ENCODE data around the gene SYTL2.
"Not testable (repeated sequence)": the region's sequence is repeated elsewhere in the genome, so short reads cannot be mapped to it uniquely, and the experiment has no call there.

Gene SYTL2

DNA sequence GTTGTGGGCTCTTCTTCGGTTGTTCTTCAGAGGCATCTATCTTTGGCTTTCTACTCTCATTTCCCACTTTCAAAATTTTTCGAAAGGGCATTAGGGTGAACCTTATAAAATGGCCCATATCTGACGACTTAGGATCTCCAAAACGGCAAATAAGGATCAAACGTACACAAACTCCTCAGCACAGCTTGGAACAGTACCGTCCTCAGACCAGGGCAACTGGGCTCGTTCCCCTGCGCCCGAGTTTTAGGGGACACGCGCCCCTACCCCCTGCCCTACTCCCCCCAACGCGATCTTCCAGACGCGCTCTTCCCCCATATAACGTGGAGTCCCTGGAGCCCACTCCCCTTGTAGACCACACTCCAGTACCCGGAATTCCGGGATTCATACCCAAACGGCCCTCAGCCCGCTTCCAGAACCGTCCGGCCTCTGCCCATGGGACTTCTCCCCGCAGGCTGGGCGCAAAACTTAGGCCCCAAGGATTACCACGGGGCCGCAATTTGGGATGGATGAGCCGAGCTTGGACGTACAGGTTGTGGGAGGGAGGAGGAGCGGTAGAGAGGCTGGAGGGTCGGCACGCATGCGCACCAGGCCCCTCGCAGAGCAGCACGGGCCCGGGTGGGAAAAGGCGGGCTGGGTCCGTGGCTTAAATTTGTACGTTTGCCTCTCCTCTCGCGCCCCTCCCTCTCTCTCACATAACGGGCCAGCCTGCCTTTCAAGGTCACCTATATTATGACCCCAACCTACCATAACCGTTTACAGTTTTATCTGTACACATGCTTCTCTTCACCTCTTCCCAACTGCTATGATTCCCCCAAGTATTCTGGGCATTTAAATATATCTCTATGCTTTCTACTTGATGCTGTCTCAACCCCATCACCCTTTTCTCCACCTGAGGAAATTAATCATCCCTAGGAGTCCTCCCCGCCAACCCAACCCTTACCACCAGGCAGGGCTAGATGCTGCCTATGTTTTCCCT, 128.3 kb downstream of the SYTL2 start:
- no peak for DNase-seq (ENCODE audit: low spot score)

DNA sequence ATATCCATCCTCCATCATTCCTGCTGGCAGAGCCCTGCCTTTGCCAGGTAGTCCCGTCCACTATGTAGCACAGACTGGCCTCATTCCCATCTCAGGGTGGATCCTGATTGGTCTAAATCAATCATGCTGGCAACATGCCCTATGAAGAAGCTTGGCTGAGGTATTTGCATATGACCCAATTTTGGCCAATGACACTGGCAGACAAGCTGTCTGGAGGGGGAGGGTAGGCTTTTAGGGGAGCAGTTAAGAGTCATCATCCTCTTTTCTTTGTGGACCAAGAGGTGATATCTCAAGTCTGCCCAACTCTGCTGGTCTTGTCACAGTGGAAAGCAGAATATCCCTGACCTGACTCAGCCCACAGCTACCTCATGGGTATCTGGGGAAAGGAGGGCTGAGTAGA, 130.0 kb downstream of the SYTL2 start:
- DNase-seq (ENCODE audit: low spot score): no peak

DNA sequence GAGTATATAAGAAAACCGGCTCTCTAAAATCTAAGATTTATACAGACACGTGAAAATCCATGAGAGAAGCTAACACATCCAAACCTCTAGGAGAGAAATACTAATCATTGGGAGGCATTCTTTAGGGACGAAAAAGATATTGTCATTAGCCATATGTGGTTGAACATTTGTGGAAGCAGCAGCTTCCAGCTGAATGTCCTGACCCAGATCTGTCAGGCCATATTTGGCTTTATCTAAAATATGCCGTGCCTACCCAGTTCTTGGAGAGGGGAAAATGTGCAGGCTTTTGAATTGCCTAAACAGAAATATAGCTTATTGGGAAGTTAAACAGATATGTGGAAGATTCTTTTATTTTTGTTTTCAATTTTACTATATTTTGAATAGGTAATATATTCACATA, 131.4 kb downstream of the SYTL2 start:
- no peak for DNase-seq (ENCODE audit: low spot score)

DNA sequence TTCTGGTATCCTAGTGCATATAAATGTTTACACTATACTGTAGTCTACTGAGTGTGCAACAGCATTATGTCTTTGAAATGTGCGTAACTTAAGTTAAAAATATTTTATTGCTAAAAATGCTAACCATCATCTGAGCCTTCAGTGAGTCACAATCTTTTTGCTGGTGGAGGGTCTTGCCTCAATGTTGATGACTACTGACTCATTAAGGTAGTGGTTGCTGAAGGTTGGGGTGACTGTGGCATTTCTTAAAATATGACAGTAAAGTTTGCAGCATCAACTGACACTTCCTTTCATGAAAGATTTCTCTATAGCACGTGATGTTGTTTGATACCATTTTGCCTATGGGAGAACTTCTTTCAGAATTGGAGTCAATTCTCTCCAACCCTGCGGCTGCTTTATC, 137.5 kb downstream of the SYTL2 start:
- DNase-seq (ENCODE audit: low spot score): no peak

DNA sequence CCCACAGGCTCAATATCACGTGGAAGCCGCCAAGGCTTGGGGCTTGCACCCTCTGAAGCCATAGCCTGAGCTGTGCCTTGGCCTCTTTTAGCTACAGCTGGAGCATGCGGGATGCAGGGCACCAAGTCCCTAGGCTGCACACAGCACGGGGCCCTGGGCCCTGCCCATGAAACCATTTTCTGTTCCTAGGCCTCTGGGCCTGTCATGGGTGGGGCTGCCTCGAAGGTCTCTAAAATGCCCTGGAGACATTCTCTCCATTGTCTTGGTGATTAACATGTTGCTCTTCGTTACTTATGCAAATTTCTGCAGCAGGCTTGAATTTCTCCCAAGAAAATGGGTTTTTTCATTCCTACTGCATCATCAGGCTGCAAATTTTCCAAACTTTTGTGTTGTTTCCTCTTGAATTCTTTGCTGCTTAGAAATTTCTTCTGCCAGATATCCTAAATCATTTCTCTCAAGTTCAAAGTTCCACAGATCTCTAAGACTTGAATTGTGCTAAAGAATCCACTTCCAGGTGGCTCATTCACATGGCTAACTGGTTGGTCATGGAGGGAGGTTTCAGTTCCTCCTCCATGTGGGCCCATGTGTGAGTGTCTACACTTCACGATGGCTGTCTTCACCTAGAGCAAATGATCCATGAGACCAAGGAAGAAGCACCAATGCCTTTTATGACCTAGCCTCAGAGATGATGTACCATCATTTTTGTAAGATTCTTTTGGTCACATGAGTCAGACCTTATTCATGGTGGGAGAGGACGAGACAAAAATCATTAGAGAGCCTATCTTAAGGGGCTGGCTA, 138.6 kb downstream of the SYTL2 start:
- no peak for DNase-seq (ENCODE audit: low spot score)

DNA sequence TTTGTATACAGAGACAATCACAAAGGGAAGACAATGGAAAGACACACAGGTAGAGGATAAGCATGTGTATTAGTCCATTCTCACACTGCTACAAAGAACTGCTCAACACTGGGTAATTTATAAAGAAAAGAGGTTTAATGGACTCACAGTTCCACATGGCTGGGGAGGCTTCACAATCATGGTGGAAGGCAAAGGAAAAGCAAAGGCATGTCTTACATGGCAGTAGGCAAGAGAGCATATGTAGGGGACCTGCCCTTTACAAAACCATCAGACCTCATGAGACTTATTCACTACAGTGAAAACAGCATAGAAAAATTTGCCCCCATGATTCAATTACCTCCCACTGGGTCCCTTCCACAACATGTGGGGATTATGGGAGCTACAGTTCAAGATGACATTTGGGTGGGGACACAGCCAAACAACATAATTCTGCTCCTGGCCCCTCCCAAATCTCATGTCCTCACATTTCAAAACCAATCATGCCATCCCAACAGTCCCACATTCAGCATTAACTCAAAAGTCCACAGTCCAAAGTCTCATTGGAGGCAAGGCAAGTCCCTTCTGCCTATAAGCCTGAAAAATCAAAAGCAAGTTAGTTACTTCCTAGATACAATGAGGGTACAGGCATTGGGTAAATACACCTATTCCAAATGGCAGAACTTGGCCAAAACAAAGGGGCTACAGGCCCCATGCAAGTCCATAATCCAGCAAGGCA, 139.8 kb downstream of the SYTL2 start:
- DNase-seq (ENCODE audit: low spot score): not testable (repeated sequence)

DNA sequence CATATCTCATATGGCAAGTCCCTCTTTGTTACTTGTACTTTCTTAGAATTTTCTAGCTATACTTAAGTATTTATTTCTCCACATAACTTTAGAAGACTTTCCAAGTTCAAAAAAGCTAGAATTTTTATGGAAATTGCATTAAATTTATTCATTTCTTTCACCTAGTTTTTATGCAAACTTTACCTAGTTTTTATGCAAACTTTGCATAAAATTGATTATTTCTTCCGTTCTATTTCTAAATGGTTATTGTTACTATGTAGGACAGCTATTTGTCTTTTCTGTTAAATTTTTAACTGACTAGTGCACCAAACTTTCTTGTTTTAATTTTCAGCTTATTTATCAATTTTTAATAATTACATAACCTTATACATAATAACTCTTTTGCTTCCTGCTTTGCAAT, 142.8 kb downstream of the SYTL2 start:
- no peak for DNase-seq (ENCODE audit: low spot score)

DNA sequence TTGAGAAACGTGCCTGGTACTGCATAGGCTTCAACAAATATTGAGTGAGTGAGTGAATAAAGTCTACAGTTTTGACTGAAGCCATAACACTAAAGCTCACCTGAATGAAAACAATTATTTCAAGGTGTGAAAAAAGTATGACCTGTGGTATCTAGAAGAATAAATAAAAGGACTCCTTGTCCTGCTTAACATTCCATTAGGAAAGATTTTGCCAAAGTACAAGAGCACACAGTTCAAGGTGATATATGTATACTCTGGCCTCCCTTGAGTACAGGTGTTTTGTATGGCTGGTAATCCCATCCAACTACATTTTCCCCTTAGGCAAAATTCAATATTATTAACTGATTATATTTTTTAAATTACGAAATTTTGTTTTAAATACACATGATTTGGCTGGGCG, 144.3 kb downstream of the SYTL2 start:
- no peak for DNase-seq (ENCODE audit: low spot score)

DNA sequence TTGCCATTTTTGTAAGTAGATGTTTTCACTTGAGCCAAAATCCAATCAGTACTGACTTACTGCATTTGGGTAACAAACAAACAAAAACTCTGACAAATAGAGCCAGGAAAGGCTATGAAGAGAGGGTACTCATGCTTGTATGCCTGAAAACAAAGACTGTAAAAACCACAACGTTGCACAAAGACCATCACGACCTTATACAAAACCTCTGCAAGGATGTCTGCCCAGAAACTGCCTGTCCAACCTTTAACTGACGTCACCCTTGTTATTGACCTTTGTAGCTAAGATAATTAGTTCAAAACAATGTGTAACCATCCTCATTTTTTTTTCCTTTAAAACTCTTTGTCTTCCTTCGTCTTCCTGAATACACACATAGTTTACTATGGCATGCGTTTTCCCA, 145.2 kb downstream of the SYTL2 start:
- no peak for DNase-seq (ENCODE audit: low spot score)

DNA sequence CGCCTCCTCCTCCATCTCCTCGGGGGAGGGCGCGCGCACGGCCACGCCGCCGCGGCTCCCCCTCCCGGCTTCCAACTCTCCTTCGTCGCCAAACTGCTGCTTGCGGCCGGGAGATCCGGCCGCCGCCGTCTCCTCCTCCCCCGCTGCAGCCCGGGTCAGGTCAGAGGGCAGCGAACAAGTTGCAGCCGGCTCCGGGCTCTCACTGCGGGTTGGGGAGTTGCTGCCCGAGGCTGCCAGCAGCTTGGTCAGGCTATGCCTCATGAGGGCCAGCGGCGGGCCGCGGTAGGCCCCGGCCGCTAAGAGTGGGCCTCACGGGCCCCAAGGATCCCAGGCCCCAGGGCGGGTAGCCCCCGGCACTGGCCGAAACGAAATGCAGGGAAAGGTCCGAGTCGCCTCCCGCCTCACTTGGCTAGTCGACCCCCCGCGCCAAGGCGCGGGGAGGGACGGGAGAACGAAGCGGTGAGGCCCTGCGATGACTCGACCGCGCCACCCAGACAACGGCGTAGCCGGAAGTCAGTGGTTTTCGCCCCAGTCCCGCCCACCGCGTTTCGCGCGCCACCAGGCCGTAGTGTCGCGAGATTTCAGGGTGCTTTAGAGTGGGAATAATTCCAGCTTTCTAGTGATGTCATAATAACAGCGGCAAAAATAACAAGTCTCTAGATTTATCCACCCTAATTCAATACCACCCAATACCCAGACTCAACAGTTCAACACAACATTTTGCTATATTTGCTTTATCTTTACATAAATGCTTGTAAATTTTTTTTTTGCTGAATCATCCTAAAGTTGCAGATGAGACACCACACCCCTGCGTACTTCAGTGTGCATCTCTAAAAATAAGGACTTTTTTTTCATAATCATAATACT, 146.1 kb downstream of the SYTL2 start, which contains the start of gene CREBZF:
Gene CREBZF, minus strand, starts transcription at position 515 of the 867 bp plus-strand sequence. Its CDS starts 254 bp downstream, at position 261.
- peak; percentile 93 for DNase-seq (ENCODE audit: low spot score)

DNA sequence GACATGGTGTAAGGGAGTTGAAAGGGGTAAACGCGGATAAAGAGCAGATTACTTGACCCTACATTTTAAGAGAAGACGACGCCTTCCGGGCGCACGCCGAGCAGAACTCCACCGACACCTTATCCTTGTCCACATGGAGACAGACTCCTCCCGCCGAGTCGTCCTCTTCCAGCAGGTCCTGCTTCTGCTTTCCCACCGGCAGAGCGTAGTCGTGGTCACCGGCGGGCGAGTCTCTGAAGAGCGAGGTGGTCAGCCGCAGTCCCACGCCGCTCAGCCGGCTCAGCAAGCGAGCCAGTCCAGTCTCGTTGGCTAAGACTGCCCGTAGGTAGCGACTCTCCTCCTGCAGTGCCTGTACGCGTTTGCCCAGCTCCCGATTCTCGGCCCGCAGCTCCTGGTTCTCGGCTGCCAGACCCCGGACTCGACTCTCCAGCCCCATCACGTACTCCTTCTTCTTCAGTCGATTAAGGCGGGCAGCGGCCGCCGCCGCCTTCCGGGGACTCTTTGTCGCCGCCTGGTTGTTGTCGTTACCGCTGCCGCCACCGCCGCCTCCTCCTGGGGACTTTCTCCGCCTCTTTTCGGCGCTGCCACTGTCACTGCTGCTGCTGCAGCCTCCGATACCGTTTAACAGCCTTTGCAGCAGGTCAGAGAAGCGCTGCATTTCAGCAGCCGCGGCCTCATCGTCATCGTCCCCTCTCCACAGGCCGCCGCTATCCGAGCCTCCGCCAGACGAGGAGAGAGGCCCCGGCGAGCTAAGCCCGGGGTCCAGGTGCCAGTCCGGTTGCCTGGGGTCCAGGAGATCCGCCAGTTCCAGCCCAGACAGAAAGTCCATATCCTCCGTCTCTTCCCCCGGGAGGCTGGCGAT, 147.0 kb downstream of the SYTL2 start:
- DNase-seq (ENCODE audit: low spot score): peak; percentile 85

DNA sequence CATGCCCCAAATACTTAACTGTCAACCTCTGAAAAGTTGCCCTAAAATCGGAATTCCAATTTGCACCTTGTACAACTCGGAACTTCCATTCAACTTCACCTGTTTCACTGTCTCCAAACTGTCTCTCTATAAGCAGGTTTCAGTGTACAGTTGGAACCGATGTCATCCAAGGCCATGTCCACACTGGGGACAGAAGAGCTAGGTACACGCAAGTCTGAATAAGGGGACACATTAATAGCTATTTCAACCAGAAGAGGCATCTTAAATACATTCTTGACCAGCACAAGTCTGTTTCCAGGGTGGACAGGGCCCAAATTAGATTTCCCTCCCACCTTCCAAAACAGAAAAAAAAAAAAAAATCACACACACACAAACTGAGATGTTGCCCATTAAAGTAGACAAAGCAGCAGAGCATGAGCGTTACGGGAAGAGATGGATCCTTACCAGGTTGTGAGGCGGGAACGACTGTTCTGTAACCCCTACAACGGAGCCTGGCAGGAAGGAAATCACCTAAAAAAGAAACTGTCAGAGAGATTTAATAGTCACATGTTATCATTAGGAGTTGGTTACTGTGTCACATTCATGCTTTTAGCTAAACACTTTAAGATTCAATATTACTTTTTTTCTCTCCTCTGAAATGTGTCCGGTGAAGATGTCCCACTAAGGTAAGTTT, 147.7 kb downstream of the SYTL2 start:
- DNase-seq (ENCODE audit: low spot score): no peak

DNA sequence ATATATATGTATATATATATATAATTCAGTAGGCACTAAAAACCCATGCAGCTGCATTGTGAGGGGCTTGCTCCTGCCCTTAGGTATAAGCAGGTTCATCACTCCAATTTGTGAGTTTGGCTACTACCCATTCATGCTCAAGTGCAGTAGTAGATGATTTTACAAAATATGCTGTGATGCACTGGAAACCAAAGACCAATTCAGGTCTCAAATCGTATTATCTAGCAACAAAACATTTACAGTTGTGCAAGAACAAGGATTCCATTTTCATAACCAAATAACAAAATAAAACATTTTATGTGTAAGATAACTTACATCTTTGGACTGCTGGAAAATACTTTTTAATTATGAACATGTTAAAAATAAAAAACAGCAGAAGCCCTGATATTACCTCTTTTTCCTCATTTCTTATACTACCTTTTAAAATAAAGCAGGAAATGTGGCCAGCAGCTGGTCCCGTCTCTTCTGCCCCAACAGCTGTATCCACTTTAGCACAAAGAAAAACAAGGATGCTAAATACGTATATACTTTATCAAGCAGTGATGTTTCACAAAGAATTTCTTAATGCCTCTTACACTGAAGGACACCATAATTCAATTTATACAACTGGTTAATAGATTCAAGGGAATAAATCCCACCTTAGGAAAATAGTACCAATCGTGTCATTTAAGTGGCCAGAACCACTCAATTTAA, 148.8 kb downstream of the SYTL2 start:
- DNase-seq (ENCODE audit: low spot score): no peak

DNA sequence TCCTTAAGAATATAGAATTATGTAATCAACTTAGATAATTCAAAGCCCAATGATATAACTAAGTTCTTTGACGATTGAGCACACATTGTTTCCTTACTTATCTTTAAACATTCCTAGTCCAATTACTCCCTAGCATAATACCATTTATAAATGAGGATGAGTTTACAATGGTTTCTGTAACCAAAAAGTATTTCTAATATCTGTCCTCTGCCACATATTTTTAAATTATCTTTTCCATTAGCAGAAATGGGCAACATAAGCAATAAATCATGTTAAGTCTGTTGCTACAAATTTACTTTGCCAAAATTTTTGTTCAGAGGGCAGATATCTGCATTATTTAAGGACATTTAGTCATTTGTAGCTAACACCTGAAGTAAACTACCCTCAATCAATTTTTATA, 152.8 kb downstream of the SYTL2 start:
- no peak for DNase-seq (ENCODE audit: low spot score)

DNA sequence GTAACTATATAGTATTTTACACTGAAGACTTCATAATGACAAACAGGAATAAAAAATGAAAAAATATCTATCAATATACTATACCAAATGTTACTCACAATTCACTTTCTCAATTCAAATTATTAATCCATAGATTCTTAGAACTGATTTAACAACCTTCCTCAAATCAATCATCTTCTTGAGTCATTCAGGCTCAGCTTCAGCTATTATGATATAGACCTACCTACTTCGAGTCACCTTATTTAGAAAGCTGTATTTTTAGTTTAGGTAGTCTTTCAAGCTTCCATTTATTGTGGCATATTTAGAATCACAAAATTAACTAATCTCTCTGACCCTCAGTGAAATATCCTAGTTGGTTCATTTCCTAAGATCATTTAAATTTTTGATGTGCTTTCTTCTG, 154.2 kb downstream of the SYTL2 start:
- no peak for DNase-seq (ENCODE audit: low spot score)

DNA sequence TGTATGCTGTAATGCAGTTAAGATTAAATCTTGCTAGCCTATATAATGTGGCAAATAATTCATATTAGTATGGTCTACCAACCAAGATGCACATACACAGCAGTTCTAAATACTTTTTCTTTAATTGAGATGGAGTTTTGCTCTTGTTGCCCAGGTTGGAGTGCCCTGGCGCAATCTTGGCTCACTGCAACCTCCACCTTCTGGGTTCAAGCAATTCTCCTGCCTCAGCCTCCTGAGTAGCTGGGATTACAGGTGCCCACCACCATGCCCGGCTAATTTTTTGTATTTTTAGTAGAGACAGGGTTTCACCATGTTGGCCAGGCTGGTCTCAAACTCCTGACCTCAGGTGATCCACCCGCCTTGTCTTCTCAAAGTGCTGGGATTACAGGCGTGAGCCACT, 156.6 kb downstream of the SYTL2 start:
- DNase-seq (ENCODE audit: low spot score): not testable (repeated sequence)

DNA sequence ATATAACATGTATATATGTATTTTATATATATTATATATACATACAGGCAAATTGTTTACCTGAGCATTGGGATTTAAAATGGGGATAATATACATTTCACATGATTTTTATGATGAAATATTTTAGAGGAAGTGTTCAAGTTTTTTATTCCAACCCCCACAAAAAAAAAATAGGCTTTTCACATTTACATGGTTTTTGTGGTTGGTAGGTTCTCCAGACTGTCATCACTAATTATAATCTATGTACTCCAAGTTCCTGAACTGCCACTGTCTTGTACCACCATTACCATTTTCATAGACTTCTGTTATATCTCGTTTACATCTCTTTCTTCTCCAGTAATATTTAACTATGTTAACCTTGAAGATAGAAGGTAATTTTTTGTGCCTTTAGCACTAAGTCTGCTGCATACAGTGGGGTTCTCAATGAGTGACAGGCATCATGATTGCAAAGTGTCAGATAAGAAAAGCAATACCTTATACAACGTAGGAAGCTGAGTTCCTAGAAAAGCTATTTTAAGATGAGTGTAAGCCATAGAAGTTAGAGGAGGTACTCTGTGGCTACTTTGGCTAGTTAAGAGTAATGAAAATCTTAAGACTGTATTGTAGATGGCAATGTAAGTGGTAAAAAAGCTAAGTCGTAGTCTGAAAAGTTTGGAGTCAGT, 158.0 kb downstream of the SYTL2 start:
- DNase-seq (ENCODE audit: low spot score): no peak

DNA sequence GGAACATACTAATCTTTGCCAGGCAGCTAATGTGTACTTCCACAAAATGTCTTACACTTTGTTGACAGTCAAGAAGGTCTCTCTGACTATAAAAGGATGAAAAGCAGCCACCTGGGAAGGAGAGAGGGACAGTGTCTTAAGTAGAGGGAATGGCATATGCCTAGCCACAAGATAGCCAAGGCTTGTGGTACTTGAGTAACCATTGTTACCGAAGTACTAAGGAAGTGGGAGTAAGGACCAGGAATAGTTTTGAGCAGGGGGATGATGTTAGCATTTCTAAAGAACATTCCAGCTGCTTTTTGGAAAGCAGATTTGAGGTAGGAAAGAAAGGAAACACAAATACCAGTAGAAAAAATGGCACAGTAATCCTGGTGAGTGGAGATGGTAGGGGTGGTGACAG, 159.8 kb downstream of the SYTL2 start:
- DNase-seq (ENCODE audit: low spot score): no peak

Data from SW480 (cell line).